ENCODE results near the gene GDF10. TPM values are rescaled to one million over a fixed set of nuclear protein-coding genes. Genes with fewer than 3 reads are reported as not detected.

Gene GDF10
- total and polyA plus RNA-seq, 9 of the 15 experiments (the other 6 are each of a cell fraction or from before 2014, with no cell fraction given): 0.03 to 0.20 (median 0.11) TPM; not detected in 6

GRCh38 chr10:47288236-47288635, 11.8 kb upstream of the GDF10 start:
- no peak overlapping the region for H3K27ac ChIP-seq (ENCODE audit: extremely low read depth, low read depth, low read length)
- no peak for TF ChIP-seq FOXK2 (conservative IDR thresholded peaks at IDR 0.05 in 1 of 2, IDR thresholded peaks at IDR 0.05 in 1 of 2; ENCODE audit: low read depth in 2 of 2)
- TF ChIP-seq, protein P1, sequence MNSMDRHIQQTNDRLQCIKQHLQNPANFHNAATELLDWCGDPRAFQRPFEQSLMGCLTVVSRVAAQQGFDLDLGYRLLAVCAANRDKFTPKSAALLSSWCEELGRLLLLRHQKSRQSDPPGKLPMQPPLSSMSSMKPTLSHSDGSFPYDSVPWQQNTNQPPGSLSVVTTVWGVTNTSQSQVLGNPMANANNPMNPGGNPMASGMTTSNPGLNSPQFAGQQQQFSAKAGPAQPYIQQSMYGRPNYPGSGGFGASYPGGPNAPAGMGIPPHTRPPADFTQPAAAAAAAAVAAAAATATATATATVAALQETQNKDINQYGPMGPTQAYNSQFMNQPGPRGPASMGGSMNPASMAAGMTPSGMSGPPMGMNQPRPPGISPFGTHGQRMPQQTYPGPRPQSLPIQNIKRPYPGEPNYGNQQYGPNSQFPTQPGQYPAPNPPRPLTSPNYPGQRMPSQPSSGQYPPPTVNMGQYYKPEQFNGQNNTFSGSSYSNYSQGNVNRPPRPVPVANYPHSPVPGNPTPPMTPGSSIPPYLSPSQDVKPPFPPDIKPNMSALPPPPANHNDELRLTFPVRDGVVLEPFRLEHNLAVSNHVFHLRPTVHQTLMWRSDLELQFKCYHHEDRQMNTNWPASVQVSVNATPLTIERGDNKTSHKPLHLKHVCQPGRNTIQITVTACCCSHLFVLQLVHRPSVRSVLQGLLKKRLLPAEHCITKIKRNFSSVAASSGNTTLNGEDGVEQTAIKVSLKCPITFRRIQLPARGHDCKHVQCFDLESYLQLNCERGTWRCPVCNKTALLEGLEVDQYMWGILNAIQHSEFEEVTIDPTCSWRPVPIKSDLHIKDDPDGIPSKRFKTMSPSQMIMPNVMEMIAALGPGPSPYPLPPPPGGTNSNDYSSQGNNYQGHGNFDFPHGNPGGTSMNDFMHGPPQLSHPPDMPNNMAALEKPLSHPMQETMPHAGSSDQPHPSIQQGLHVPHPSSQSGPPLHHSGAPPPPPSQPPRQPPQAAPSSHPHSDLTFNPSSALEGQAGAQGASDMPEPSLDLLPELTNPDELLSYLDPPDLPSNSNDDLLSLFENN (IDR thresholded peaks at IDR 0.05; ENCODE audit: low read depth in 2 of 2, low read length in 2 of 2): no peak
- no peak for TF ChIP-seq HIVEP1 (CRISPR knock-in tag; IDR thresholded peaks at IDR 0.05)
- no peak for TF ChIP-seq ELF2 (CRISPR knock-in tag; IDR thresholded peaks at IDR 0.05)
- no peak for TF ChIP-seq BMI1 (IDR thresholded peaks at IDR 0.05; ENCODE audit: low read length)
- no peak for TF ChIP-seq STAT5A (IDR thresholded peaks at IDR 0.05; ENCODE audit: borderline replicate concordance, low read length)
- no peak for TF ChIP-seq PRPF4 (IDR thresholded peaks at IDR 0.05; ENCODE audit: insufficient read depth, low read depth, low read length, poor library complexity, severe bottlenecking)
- TF ChIP-seq SREBF2 (CRISPR knock-in tag; IDR thresholded peaks at IDR 0.05): no peak
- no peak for TF ChIP-seq ZNF133 (CRISPR knock-in tag; IDR thresholded peaks at IDR 0.05)
- no peak overlapping the region for H3K4me2 ChIP-seq (ENCODE audit: insufficient read depth, low read length)
- WGBS (ENCODE audit: insufficient coverage, low coverage, missing lambda C conversion rate): 5% methylated on average over 8 of the region's 8 CpGs
- no peak overlapping the region for H3K9ac ChIP-seq (ENCODE audit: insufficient read depth in 1 of 2, low read depth in 2 of 2, low read length in 2 of 2)
- no peak for FAIRE-seq
- CTCF ChIA-PET (ENCODE audit: low intra/inter-chr PET ratio): interaction anchor here (0.7 kb wide), 1 partner anchor 13 kb away, joined by 3 read pairs; no protein-coding TSS in a partner anchor
- H3K4me1 ChIP-seq (replicated peaks in 1 of 2; ENCODE audit: control insufficient read depth in 2 of 2, insufficient read depth in 2 of 2, low read length in 2 of 2): no peaks in the 10 kb centered on the region; a peak in 1 of 5 replicates
- intact Hi-C loops (cut with micrococcal nuclease): no loop called here
- H3K4me3 ChIP-seq: no peak overlapping the region
- BruUV-seq (replicated peaks): no TSS peak
- no peak for DNase-seq (ENCODE audit: extremely low read depth in 1 of 4, low spot score in 3 of 4)
- peaks cover 5 to 58% of the 10 kb centered on the region in 2 experiments; a peak in 4 of 5 replicates for H3K27me3 ChIP-seq (ENCODE audit: control insufficient read depth in 2 of 2, insufficient read depth in 2 of 2, low read length in 2 of 2)
- no peak for ATAC-seq
- no peaks in the 10 kb centered on the region for H3K9me3 ChIP-seq (replicated peaks; ENCODE audit: control insufficient read depth, insufficient read depth, low read depth, low read length)
- H3K79me2 ChIP-seq (ENCODE audit: control insufficient read depth, insufficient read depth, low read length): no peaks in the 10 kb centered on the region
- H4K20me1 ChIP-seq (replicated peaks; ENCODE audit: control insufficient read depth, insufficient read depth, low read length): 0 out of 2 replicates have a peak, but pooled peaks cover 10% of the 10 kb centered on the region
- H3K36me3 ChIP-seq (ENCODE audit: control insufficient read depth, insufficient read depth, low read length): no peaks in the 10 kb centered on the region
- POLR2A ChIA-PET: interaction anchor here (0.7 to 1.5 kb wide), 2 partner anchors 10 to 38 kb away, joined by 4 read pairs; no protein-coding TSS in a partner anchor
- H2AFZ ChIP-seq (ENCODE audit: low read depth, low read length): 0 out of 2 replicates have a peak overlapping the region, but pooled peaks have one; percentile 36
- in situ Hi-C loops (cut with MboI): no loop called here
- no peaks in the 10 kb centered on the region for H3K9me1 ChIP-seq (ENCODE audit: control insufficient read depth, insufficient read depth, low read length)

Data from K562 (cell line).